ENCODE measurements around the gene APOC1.
A peak's percentile ranks its signal among the peaks of the same experiment; 100 is the strongest.
"Not testable (repeated sequence)": the region's sequence is repeated elsewhere in the genome, so short reads cannot be mapped to it uniquely, and the experiment has no call there.

Gene APOC1

DNA sequence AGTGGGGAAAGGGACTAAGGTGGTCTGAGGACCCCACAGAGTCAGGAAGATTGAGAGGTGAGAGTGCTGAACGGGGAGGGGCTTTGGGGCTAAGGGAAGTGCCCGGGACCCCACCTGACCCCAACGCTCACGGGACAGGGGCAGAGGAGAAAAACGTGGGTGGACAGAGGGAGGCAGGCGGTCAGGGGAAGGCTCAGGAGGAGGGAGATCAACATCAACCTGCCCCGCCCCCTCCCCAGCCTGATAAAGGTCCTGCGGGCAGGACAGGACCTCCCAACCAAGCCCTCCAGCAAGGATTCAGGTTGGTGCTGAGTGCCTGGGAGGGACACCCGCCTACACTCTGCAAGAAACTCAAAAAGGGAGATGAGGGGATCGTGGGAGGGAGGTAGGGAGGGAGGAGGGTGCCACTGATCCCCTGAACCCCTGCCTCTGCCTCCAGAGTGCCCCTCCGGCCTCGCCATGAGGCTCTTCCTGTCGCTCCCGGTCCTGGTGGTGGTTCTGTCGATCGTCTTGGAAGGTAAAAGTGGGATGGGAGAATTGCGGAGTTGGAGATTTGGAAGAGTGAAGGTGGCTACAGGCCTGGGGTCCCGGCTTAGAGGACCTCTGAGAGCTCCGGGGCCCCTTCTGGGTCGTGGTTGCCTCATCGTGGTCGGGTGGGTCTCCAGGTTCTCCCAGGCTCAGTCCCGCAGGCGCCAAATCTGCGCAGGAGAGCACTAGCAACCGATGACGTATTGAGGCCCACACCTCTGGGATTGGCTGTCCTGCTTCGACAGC, at the start of gene APOC1:
Gene APOC1 (plus strand): TSS at position 176 of the 774 bp plus-strand sequence. CDS start 284 bp downstream, at position 460.
- peak; percentile 58 to 62 for DNase-seq

DNA sequence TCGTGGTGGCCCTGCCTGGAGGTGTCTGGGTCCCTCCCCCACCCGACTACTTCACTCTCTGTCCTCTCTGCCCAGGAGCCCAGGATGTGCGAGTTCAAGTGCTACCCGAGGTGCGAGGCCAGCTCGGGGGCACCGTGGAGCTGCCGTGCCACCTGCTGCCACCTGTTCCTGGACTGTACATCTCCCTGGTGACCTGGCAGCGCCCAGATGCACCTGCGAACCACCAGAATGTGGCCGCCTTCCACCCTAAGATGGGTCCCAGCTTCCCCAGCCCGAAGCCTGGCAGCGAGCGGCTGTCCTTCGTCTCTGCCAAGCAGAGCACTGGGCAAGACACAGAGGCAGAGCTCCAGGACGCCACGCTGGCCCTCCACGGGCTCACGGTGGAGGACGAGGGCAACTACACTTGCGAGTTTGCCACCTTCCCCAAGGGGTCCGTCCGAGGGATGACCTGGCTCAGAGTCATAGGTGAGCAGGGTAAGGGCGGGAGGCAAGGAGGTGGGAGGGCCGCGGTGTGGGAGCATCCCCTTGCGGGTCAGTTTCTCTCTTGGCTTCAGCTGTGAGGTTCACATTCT, 49.1 kb upstream of the APOC1 start:
- DNase-seq: no peak

DNA sequence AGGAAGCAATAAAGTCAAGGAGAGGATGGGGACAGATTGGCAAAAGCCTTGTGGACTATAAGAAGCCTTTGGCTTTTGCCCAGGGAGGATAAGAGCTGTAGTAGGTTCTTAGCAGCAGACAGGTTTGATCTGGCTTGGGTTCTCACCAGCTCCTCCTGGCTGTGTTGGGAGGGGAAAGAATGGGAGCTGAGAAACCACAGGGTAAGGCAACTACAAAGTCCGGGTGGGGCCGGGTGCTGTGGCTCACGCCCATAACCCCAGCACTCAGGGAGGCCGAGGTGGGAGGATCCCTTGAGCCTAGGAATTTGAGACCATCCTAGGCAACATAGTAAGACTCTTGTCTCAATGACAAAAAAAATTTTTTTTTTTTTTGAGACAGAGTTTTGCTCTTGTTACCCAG, 47.7 kb upstream of the APOC1 start:
- no peak for DNase-seq

DNA sequence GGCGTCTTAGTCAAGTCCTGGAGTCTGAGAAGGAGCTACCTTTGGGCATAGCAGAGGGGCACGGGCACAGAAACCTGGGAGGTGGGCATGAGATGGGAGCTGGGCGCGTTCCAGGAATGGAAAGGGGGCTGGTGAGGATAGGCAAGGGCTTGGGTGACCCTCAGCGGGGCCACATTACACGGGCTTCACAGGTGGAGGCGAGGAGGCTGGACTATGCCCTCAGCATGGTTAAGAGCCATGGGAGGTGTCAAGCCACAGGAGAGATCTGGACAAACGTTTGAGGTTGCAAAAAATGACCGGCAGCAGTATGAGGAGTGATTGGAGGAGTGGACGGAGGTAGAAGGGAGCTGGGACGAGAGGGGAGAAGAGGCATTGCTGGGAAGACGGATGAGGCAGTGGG, 46.8 kb upstream of the APOC1 start:
- DNase-seq: no peak

DNA sequence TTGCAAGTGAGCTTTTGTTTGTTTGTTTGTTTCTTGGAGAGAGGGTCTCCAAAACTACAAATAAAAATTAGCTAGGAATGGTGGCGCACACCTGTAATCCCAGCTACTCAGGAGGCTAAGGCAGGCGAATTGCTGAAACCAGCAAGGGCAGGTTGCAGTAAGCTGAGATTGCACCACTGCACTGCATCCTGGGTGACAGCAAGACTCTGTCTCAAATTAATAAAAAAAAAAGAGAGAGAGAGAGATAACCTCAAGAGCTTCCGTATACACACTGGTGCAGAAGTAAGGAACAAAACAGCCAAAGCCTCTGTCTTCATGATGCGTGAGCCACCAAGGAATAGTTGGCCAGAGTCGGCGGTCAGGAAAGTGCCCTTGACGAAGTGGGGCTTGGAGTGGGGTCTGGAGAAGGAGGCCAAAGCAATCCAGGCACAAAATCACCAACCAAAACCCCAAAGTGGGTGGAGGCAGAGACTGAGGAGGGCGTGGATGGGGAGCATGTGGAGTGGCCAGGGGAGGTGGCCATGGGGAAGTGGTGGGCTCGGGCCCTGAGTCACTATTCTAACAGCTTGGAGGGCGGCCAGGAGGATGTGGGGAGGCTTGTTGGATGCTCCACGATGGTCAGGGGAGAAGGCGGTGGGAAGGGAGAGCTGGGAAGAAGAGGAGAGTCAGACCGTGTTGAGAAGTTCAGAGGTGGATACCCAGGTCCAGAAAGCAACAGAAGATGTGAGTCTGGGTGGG, 44.5 kb upstream of the APOC1 start:
- peak; percentile 16 to 48 for DNase-seq

DNA sequence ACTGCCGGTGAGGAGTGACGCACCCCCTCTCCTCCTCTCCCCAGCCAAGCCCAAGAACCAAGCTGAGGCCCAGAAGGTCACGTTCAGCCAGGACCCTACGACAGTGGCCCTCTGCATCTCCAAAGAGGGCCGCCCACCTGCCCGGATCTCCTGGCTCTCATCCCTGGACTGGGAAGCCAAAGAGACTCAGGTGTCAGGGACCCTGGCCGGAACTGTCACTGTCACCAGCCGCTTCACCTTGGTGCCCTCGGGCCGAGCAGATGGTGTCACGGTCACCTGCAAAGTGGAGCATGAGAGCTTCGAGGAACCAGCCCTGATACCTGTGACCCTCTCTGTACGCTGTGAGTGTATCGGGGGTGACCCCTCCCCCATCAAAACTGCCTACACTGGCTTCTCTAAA, 42.6 kb upstream of the APOC1 start:
- DNase-seq: no peak

DNA sequence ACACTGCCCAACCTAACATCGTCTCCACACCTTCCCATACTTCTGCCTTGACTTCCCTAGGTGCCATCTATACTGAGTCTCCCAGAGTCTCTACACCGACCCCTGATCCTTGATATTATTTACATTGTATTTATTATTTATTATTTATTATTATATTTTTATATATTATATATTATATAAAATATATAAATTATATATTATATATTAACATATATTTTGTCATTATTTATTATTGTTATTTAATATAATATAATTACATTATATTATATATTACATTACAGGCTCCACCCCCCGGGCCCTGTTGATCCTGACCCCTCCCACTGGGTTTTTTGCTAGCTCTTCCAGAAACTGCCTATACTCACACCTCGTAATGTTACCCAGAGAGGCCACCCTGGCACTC, 41.7 kb upstream of the APOC1 start:
- no peak for DNase-seq

DNA sequence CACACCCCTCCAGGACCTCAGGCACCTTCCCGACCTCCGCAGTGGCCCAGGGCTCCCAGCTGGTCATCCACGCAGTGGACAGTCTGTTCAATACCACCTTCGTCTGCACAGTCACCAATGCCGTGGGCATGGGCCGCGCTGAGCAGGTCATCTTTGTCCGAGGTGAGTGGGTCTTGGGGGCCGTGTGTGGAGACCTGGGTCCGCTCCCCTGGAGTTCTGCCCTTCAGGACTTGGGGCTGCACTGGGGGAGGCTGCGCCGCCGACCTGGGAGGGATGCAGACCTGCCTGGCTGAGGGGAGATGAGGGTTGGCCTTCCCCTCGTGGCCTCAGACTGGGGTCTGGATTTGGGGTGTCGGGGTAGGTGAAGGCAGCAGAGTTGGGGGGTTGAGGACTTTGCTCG, 40.1 kb upstream of the APOC1 start:
- DNase-seq: no peak

DNA sequence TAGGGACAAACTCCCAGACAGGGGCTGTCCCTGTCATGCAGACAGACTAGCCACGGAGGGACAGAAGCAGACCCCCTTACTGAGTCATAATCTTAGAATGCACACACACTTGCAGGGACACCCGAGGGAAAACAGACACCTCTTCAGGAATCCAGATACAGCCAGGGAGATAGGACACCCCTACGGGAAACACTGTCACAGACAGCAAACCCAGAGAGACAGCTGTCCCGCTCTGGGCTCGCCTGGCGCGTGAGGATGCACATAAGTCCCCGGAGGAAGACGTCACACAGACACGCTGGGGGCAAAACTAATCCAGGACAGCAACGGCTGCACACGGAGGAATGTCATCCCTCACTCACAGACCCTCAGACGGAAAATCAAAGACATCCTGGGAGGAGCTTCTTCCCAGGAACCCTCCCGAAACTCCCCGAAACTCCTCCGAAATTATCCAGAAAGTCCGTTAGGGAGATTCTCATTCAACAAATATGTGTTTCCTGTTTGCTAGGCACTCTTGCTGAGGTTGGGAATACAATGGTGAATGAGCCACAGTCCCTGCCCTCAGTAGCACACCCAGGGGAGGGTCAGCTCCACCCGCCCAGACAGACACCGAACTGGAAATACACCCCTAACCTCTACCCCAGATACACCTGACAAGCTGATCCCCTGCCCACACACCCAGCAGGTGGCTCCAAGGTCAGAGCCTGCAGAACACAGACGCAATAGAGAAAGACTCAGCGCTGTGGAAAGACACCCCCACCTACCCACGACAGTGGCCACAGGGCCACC, 38.5 kb upstream of the APOC1 start:
- DNase-seq: no peak

DNA sequence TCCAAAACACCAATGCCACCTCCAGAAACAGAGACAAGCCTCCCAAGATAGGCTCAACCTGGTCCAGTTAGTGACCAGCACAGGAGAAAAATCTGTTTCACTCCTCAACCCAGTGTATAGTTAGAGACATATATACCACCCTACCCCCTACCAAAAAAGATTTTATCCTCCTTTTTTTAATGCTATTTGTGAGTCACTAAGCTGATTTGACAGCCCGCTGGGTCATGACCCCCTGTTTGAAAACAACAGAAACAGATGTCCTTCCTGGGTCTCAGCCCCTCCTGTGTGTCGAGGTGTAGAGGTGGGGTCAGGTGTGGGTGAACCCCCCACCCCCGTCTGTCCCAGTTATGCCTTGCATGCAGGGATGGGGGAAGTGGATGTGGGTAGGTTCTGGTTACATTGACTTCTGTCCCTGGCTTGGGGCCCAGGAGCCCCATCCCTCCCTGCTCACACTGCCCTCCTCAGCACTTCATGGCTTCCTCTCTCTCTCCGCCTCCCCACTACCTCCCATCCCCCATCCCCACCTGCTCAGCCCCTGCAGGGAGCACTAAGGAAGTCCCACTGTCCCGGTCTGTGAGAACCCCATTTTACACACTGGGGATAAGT, 37.4 kb upstream of the APOC1 start:
- no peak for DNase-seq

DNA sequence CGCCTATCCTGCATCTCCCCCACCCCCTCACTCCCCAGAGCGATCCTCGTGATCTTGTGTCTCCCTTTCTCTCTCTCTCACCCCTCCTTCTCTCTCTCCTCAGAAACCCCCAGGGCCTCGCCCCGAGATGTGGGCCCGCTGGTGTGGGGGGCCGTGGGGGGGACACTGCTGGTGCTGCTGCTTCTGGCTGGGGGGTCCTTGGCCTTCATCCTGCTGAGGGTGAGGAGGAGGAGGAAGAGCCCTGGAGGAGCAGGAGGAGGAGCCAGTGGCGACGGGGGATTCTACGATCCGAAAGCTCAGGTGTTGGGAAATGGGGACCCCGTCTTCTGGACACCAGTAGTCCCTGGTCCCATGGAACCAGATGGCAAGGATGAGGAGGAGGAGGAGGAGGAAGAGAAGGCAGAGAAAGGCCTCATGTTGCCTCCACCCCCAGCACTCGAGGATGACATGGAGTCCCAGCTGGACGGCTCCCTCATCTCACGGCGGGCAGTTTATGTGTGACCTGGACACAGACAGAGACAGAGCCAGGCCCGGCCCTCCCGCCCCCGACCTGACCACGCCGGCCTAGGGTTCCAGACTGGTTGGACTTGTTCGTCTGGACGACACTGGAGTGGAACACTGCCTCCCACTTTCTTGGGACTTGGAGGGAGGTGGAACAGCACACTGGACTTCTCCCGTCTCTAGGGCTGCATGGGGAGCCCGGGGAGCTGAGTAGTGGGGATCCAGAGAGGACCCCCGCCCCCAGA, 36.1 kb upstream of the APOC1 start:
- DNase-seq: no peak

DNA sequence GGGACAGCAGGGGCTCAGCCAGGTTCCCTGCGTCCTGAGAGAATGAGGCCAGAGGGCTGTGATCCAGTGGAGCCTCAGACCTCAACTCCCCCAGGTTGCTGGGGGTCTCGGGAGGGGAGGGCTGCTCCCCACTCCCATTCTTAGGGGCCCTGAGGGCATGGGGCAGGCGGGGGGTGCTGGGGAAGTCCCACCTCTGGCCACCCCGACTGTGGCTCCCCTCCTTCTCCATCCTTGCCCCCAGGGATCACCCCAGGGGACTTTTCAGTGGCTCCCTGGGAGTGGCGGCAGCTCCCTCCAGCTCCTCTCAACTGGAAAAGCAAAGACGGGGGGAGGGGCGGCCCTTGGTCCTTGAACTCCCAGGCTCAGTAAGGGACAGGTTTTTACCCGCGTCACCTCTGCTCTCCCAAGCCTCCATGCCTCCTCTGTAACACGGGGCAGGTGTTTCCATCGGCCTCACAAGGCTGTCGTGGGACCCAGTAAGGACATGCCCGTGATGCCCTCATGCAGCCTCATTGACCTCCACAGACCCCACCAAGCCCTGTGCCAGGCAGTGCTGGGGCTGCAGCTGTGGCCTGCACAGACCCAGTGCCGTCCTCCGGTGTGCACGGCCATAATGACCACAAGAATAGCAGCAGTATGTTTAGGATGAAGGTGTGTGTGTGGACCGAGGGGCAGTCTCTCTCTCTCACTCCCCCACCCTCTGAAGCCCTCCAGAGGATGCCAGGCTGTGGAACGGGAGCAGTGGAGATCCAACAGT, 34.9 kb upstream of the APOC1 start:
- DNase-seq: no peak

DNA sequence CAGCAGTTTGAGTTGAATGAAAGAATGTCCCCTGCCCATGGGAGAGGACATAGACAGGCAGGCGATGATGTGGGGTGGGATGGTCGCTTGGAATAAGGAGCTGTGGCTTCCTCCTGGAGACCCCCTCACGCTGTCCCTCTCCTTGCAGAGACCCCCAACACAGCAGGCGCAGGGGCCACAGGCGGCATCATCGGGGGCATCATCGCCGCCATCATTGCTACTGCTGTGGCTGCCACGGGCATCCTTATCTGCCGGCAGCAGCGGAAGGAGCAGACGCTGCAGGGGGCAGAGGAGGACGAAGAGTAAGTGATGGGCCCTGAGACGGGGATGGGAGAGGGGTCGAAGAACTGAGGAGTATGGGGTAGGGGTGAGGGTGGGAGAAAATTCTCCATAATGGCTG, 32.3 kb upstream of the APOC1 start:
- no peak for DNase-seq

DNA sequence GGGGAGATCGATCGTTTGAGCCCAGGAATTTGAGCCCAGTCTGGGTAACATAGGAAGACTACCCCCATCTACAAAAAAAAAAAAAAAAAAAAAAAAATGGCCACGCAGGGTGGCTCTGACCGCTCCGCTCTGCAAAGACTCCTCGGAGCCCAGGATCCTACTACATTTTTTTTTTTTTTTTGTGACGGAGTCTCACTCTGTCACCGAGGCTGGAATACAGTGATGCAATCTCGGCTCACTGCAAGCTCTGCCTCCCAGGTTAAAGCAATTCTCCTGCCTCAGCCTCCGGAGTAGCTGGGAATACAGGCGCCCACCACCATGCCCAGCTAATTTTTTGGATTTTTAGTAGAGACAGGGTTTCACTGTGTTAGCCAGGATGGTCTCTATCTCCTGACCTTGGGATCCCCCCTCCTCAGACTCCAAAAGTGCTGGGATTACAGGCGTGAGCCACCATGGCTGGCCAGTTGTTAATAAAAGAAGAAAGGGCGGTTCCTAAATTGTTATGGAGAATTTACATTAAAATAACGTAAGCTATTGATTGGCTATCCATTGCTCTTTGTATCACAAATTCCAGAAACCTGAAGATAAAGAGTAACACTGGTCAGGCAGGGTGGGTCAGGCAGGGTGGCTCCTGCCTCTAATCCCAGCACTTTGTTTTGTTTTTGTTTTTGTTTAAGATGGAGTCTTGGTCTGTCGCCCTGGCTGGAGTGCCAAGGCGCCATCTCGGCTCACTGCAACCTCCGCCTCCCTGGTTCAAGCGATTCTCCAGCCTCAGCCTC, 31.6 kb upstream of the APOC1 start:
- not testable (repeated sequence) for DNase-seq

DNA sequence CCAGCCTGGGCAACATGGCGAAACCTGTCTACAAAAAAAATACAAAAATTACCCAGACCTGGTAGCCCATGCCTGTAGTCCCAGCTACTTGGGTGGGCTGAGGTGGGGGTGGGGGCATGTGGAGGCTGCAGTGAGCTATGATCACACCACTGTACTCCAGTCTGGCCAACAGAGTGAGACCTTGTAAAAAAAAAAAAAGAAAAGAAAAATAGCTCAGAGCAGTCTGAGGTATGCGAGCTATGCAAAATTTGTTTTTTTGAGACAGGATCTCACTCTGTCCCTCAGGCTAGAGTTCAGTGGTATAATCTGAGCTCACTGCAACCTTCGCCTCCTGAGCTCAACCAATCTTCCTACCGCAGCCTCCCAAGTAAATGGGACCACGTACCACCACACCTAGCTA, 30.5 kb upstream of the APOC1 start:
- DNase-seq: no peak

DNA sequence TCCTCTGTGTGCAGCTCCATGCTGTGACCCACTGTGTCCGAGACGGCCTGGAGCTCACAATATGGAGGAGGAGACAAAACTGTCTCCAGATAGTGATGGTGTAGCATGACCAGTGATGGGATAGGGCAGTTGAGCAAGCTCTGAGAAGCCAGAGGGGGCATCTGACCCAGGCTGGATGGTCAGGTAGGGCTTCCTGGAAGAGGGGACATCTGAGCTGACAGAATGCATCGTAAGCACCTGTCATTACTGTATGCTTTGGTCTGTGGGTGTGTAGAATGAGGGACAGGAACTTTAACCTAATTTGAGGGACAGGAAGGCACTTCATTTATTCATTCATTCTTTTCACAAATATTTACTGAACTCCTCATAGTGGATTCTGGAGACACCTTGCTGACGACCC, 29.8 kb upstream of the APOC1 start:
- no peak for DNase-seq

DNA sequence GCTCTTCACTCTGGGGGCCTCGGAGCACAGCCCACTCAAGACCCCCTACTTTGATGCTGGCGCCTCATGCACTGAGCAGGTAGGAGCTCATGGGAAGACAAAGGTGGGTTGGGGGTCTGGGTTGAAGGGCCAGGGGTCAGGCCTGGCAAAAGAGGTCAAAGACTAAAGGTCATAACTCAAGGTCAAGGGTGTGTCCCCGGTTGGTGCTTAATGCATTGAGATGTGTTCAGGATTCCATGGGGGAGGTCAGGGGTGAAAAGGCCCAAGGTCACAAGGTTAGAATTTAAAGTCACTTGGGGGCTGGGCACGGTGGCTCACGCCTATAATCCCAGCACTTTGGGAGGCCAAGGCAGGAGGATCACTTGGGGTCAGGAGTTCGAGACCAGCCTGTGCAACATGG, 28.3 kb upstream of the APOC1 start:
- no peak for DNase-seq

DNA sequence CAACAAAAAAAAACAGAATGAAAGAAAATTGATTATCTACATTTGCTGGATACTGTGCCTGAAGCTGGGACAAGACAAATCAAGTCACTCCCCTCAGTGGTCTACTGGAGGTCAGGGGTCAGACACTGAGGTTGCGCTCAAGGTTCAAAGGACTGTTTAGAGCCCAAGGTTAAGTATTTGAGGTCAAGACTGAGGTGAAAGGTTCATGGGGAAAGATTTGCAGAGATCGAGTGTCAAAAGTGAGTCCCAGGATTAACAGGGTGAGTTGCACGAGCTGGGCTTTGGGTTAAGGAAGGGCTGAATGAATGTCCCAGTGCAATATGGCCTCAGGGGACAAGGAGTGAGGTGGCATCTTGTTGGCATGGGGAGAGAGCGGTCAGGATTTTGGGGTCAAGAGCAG, 26.8 kb upstream of the APOC1 start:
- no peak for DNase-seq

DNA sequence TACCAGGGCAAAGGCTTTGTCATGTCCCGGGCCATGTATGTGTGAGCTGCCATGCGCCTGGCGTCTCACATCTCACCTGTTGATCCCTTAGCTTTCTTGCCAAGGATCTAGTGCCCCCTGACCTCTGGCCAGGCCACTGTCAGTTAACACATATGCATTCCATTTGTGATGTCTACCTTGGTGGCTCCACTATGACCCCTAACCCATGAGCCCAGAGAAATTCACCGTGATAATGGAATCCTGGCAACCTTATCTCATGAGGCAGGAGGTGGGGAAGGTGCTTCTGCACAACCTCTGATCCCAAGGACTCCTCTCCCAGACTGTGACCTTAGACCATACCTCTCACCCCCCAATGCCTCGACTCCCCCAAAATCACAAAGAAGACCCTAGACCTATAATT, 26.1 kb upstream of the APOC1 start:
- DNase-seq: not testable (repeated sequence)

DNA sequence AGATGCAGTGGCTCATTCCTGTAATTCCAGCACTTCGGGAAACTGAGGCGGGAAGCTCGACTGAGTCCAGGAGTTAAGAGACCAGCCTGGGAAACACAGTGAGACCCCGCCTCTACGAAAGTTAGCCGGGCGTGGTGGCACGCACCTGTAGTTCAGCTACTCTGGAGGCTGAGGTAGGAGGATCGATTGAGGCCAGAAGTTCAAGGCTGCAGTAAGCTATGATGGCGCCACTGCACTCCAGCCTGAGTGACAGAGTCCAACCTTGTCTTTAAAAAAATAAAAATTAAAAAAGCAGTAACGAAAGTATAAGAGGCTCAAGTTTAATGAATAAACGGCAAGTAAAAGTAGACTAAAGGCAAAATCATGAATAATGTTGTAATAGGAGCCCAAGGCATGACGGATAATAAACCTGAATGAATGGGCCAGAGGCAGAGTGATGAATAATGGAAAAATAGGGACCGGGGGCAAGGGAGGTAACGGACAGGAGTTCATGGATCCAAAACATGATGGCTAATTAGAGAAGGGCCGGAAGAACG, 24.5 kb upstream of the APOC1 start:
- no peak for DNase-seq

Measured in bone marrow (tissue), 2 donors.